Right hindlimb (tissue), 1 donor: ENCODE results near the gene UBE4B.
"Not testable (repeated sequence)": the region's sequence is repeated elsewhere in the genome, so short reads cannot be mapped to it uniquely, and the experiment has no call there.

Experiments
- DNase-seq: peaks from one replicate; pipeline ENCODE4 v3.0.0-alpha.2; 2018

UBE4B gene

DNA sequence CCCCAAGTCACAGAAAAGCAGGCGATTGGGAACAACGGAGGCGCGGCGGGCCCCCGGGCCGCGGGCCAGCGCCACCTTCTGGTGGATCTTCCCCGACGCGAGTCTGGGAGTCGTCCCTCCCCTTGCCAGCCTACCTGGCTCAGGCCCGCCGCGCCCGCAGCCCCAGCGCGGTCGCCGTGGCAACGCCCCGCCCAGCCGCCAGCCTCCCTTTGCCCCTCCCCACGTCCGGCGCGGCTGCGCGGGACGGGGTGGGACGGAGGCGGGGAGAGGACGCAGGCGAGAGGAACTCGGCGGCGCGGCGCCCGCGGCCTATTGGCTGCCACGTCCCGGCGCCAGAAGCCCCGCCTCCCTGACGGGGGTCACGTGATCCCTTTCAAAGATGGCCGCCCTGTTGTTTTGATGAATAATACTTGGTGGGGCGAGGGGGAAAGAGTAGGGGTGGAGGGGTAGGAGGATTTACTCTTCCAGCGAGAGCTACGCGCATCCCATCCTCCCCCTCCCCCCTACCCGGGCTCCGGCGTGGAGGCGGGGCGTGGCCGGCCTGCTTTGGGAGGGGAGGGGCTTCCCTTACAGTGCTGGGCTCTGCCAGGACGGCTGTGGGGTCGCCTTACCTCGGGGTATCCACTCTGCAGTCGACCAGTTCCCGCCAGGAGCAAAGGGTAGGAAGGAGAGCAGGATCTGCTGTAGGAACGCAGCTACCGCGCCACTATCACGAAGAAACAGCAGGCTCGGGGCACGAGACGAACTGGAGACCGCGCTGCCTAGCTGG, at the start of gene UBE4B:
Gene UBE4B, plus strand, starts transcription at position 369 of the 769 bp plus-strand sequence. CDS start 713 bp downstream, outside the sequence.
- peak; percentile 99 for DNase-seq

DNA sequence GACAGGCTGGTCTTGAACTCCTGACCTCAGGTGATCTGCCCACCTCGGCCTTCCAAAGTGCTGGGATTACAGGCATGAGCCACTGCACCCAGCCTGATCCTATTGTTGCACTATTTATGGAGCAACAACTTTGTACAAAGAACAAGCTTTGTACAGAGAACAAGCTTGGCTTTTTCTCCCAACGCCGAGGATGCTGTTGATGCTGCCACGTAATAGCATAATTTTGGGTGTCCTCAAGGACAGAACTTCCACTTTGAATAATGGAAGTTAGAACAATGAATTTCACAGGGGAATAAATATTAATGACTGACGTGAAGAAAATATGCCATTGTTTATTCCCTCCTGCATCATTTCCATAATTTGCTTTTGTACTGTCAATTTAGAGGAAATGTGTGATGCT, 48.5 kb upstream of the UBE4B start:
- no peak for DNase-seq

DNA sequence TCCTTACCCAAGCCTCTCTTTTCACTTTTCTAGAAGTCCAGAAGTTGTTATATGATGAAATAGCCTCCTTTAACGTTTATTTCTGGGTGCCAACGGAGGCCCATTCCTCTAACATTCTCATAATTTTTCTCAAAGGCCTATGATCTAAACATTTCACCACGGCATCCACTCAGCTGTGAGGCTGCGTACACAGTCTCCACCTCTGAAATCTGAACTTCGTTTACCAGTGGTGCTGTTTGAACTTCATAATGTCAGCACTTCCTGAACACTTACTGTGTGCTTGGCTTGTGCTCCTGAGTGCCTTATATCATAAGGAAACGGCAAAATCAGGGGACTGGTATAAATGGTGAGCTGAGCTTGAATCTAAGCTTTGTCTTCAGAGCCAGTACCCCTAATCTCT, 47.8 kb upstream of the UBE4B start:
- DNase-seq: no peak

DNA sequence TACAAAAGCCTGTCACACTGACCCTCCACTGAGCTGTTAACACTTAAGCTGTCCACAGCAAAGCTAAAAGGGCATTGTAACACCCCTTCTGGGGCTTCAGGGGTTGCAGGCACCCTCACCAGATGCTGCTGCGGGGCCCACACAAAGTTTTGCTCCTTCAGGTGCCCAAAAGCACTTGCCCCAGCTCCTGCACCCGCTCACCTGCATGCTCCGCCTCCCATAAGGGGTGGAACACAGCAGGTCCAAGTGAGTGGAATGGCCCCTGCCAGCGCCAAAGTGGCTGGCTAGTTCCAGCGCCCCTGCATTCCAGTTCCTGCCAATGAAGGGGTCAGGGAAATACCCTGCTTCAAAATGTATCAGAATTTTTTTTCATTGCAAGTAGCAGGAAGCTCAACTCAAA, 43.0 kb upstream of the UBE4B start:
- DNase-seq: no peak

DNA sequence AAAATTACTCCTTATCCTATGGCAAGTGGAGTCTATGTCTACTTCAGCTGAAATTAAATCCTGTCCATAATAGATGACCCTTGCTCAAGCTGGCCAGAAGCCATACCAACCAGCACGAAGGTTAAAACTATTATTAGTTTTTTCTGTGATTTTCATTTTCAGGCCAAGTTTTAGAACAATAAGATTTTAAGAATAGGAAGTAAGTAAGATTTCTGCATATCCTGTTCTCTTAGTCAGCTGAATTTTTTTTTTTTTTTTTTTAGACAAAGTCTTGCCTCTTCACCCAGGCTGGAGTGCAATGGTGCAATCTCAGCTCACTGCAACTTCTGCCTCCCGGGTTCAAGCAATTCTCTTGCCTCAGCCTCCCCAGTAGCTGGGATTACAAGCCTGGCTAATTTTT, 41.8 kb upstream of the UBE4B start:
- DNase-seq: no peak

DNA sequence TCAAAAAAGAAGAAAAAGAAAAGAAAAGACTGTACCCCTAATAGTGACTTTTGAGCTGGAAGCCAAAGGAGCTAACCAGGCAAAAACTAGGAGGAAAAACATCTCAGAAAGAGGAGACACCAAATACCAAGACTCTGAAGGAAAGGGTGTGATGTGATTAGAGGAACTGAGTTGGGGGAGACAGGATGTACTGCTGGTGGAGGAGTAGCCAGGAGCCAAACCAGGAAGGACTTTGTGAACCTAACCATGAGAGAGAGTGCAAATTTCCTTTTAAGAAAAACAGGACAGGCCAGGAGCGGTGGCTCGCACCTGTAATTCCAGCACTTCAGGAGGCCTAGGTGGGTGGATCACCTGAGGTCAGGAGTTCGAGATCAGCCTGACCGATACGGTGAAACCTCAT, 39.8 kb upstream of the UBE4B start:
- DNase-seq: no peak

DNA sequence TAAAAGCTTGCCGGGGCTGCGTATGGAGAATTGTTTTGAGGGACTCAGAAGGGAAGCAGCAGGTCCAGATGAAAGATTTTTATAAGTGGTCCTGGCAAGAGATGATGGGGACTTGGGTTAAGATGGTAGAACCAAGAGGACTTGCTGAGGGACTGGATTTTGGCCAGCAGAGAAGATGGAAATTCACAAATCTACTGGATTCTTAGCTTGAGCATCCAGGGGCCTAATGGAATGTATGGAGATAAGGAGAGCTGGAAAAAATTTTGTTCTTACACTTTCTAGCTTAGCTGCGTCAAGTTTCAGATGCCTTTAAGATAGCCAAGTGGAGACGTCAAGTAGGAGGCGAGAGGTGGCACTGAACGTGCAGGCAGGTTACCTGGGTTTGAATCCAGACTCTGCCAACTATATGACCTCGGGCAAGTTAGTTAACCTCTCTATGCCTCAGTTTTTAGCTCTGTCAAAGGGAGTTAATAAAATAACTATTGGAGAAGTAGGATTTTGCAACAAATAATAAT, 39.1 kb upstream of the UBE4B start:
- DNase-seq: no peak

DNA sequence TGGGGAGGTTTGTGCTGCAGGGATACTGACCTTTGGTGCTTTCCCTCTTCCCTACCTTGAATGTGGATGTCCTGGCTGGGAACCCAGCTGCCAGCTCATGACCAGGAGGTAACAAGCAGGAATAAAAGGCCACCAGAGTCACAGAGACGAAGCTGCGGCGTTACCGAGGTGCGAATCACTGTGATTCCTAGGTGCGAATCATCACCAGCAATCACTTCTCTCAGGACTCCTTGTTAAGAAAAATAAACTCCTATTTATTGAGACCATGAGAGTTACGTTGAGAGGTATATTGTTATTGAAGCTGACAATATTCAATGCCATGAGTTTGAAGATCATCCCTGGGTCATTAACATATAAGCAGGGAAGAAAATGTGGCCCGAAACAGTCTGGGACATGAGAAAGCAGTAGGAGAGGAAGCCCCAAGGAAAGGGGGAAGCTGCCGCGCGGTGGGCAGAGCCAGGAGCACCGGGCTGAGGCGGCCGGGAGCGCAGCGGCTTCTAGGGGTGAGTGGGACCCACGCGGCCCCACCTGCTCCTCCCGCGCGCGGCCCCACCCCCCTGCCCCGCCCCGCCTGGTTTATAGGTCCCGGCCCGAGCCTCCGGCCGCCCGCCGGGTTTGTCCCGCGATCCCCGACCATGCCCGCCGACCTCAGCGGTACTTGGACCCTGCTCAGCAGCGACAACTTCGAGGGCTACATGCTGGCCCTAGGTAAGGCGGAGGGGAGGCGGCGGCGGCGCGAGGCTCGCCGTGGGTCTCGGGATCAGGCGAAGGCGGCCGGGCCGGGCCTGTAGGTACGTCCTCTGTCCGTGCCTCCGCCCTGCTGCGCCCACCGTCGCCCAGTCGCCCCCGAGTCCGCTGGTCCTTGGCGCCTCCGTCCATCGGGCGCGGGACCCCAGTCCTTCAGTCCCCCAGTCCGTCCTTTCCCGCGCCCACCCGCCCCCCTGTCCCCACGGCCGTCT, 35.9 kb upstream of the UBE4B start, which contains the start of gene RBP7:
Gene RBP7, plus strand, starts transcription at position 605 of the 959 bp plus-strand sequence. Its CDS starts 31 bp downstream, at position 636.
- peak; percentile 23 for DNase-seq

DNA sequence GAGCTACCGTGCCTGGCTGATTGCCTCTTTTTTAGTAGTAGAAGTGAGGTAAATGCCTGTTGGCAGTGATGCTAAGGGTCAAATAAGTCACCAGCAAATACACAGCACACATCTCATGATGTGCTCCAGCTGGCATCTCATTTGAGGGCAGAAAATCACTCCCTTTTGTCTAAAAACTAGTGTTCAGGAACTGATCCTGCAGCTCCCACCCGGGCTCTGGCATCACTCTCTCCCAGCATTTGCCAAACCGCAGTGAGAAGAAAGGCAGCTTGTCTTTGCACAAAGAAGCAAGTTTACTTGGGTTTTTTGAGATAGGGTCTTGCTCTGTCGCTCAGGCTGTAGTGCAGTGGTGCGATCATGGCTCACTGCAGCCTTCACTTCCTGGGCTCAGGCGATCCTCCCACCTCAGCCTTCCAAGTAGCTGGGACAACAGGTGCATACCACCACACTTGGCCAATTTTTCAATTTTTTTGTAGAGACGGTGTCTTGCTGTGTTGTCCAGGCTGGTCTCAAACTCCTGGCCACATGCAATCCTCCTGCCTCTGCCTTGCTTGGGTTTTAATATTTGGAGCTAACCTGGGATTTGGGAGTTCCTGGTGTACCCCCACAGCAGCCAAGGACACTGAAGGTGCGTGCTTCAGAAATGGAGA, 31.6 kb upstream of the UBE4B start:
- DNase-seq: no peak

DNA sequence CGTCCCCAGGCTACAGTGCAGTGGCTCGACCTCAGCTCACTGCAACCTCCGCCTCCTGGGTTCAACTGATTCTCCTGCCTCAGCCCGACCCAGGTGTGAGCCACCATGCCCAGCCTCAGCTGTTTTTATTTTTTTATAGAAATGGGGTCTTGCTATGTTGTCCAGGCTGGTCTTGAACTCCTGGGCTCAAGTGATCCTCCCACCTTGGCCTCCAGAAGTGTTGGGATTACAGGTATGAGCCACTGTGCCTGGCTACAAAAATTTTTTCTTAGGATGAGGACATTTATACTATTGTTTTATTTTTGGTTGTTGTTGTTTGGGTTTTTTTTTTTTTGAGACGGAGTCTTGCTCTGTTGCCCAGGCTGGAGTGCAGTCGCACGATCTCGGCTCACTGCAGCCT, 27.5 kb upstream of the UBE4B start:
- DNase-seq: not testable (repeated sequence)

DNA sequence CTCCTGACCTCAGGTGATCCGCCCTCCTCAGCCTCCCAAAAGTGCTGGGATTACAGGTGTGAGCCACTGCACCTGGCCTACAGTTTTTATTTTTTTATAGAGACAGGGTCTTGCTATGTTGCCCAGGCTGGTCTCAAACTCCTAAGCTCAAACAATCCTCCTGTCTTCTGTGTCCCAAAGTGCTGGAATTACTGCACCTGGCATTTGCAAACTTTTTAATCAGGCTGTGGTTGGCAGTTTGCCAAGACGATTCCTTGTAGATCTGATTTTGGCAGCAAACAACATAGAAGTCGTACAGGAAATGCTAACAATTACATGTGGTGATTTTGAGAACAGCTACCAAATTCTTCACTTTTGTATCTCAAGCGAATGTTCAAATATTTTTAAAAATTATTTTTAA, 25.6 kb upstream of the UBE4B start:
- peak; percentile 46 for DNase-seq

DNA sequence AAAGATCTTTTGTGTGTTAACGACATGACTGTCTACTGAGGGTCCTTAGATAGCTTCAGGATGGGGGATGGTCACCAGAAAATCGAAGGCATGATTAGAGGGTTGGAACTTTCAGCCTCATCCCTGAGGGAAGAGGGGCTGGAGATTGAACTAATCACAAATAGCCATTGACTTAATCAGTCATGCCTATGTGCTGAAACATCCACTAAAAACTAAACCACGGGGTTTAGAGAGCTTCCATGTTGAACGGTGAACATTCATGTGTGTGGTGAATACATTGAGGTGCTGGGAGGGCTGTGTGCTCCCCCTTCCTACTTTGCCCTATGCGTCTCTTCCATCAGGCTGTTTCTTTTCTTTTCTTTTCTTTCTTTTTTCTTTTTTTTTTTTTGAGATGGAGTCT, 18.7 kb upstream of the UBE4B start:
- no peak for DNase-seq

DNA sequence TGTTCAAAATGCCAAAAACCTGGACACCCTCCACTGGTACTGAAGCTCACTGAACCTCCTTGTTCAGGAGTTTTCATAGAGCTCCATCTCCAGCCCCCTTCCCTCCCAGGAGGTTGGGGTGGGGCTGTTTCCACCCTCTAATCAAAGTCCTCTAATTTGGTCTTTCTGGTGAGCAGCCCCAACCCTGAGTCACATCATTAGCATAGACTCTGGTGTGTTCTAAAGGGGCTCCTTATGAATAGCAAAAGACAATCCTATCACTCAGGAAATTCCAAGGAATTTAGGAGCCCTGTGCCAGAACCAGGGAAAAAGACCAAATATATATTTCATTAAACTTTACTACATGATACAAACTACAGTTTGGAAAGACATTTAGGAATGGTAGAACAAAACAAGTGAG, 13.2 kb upstream of the UBE4B start:
- DNase-seq: no peak

DNA sequence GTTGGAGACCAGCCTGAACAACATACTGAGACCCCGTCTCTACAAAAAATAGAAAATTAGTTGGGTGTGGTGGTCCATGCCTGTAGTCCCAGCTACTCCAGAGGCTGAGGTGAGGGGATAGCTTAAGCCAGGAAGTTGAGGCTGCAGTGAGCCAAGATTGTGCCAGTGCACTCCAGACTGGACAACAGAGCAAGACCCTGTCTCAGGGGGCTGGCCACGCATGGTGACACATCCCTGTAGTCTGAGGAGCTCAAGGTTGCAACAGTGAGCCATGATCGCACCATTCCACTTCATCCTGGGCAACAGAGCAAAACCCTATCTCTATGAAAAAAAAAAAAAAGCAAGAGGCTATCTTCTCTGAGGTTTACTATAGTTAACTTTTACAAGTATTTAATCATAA, 12.7 kb upstream of the UBE4B start:
- DNase-seq: no peak

DNA sequence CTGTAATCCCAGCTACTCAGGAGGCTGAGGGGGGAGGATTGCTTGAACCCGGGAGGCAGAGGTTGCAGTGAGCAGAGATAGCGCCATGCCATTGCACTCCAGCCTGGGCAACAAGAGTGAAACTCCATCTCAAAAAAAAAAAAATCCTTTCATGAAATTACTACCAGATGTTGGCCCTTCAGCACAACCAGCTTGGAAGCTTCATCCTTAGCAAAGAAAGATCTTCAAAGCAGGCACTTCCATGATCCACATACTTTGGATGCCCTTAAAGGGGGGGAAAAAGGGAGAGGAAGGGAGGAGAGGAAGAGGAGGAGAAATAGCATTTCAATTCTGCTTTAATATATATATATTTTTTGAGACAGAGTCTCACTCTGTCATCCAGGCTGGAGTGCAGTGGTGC, 12.1 kb upstream of the UBE4B start:
- not testable (repeated sequence) for DNase-seq

DNA sequence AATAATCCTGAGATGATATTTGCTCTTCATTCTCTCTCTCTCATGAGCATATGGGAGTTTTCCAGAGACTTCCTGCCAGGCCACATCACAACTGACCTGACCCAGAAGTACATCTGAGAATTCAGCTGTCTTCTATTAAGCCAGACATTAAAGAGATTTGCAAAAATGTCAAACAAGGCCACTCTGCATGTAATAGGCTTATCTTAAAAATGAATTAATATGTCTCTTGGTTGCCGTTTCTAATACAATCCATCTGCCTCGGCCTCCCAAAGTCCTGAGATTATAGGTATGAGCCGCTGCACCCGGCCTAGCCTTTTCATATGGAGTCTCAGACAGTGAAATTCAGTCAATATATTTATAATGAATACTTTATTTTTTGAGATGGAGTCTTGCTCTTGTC, 10.8 kb upstream of the UBE4B start:
- DNase-seq: not testable (repeated sequence)

DNA sequence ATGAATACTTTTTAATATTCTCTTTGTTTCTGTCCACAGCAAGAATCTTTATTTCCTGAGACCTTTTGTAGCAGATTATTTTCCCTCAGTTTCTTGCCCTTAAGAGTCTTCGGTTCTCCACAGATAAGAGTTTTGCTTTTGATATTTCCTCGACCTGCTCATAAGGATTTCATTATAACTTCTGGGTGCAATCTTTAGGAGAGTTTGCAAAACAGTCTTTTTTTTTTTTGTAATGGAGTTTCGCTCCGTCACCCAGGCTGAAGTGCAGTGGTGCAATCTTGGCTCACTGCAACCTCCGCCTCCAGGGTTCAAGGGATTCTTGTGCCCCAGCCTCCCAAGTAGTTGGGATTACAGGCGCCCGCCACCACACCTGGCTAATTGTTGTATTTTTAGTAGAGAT, 10.1 kb upstream of the UBE4B start:
- DNase-seq: no peak

DNA sequence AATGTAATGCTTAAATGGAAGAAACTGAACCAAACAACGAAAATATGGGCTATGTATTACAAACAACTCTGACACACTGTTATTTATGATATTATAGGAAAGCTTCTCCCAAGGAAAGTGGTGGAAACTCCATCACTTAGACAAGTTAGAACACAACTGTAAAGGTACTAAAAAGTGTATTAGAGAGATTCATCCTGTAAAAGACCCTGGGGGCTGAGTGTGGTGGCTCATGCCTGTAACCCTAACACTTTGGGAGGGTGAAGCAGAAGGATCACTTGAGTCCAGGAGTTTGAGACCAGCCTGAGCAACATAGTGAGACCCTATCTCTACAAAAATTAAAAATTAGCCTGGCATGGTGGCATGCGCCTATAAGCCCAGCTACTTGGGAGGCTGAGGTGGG, 7.4 kb upstream of the UBE4B start:
- DNase-seq: no peak

DNA sequence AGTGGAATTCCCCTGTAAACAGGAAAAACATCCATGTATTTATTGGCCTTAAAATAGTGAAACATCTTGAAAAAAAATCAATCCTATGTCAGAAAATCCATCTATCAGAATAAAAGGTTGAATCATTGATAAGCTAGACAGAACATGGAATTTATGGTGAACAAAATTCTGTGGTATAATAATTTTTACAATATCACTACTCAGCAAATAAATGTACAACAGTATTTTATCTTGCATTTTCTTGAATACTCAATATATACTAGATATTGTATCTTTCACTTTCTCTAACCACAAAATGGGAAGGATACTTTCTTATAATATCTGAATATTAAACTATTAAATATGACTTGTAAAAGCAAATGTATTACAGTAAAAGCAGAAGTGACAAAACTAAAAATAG, 5.7 kb upstream of the UBE4B start:
- DNase-seq: no peak

DNA sequence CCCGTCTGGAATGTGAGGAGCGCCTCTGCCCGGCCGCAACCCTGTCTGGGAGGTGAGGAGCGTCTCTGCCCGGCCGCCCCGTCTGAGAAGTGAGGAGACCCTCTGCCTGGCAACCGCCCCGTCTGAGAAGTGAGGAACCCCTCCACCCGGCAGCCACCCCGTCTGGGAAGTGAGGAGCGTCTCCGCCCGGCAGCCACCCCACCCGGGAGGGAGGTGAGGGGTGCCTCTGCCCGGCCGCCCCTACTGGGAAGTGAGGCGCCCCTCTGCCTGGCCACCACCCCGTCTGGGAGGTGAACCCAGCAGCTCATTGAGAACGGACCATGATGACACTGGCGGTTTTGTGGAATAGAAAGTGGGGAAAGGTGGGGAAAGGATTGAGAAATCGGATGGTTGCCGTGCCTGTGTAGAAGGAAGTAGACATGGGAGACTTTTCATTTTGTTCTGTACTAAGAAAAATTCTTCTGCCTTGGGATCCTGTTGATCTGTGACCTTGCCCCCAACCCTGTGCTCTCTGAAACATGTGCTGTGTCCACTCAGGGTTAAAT, 3.7 kb upstream of the UBE4B start:
- not testable (repeated sequence) for DNase-seq

DNA sequence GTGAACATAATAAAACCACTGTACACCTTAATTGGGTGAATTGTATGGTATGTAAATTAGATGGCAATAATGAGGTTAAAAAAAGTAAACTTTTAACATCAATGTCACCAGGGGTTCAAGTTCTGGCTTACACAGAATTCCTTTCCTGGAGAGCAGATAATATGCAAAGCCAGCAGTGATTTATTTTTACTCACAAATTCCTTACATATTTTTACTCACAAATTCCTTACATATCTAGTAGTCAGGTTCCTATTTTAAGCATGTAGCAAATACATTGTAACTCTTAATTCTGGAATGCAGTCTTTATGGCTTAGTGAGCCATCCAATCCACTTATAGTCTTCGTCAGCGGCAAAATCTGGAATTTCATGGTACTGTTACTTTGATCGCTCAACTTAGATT, 1.3 kb upstream of the UBE4B start:
- no peak for DNase-seq

DNA sequence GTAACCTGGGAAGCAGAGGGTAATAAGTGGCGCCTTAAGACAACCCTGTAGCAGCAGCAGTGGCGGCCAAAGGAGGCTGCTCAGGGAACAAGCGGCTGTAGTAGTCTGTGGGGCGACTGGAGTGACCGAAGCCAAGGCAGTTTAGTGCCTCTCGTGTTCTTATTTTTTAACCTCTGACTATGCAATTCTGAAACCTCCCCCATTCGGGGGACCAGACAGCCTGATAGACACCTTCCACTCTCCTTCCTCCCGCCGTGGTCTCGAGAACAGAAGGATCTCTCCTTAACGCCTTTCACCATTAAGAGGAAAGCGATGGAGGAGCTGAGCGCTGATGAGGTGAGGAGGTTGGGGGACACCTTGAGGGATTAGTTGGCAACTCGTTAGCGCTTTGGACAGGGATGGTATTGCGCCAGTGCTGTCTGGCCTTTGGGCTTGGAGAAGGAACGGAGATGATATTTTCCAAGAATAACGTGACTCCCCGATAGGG, 644 bp downstream of the UBE4B start:
- DNase-seq: no peak

DNA sequence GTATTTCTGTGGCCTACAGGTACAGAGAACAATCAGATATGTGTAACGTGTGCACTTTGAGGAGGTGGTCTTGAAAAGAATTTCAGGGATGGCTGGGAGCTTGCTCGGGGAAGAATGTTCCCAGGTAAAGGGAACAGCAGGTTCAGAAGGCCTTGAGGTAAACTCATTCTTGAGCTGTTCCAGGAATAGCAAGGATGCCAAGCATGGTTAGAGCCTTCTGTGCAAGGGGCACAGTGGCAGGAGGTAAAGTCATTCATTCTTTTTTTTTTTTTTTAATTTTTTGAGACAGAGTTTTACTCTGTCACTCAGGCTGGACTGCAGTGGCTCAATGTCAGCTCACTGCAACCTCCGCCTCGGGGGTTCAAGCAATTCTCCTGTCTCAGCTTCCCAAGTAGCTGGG, 10.0 kb downstream of the UBE4B start:
- no peak for DNase-seq
